Fibroblast of pulmonary artery (primary cell): ENCODE measurements around the gene LRRTM1.

Experiments used
- DNase-seq: peaks from one replicate; pipeline ENCODE4 v3.0.0-alpha.2; 2010; ENCODE audit warnings: low read depth
- H3K4me3 ChIP-seq: replicated peaks from 2 replicates; pipeline ENCODE4 v1.5.1; 2011; ENCODE audit warnings: low read depth, mild to moderate bottlenecking, control low read depth, low read length, moderate library complexity
- CTCF ChIP-seq: IDR thresholded peaks from 2 replicates; pipeline ENCODE4 v1.5.1; 2011; ENCODE audit warnings: mild to moderate bottlenecking, control low read depth, low read length, inconsistent platforms; ENCODE audit errors: missing control alignments

Gene LRRTM1

GRCh38 chr2:80324525-80324924 lies 20.0 kb upstream of the LRRTM1 start:
- TF ChIP-seq CTCF: no peak
- DNase-seq: no peak
- no peak overlapping the region for H3K4me3 ChIP-seq

DNA sequence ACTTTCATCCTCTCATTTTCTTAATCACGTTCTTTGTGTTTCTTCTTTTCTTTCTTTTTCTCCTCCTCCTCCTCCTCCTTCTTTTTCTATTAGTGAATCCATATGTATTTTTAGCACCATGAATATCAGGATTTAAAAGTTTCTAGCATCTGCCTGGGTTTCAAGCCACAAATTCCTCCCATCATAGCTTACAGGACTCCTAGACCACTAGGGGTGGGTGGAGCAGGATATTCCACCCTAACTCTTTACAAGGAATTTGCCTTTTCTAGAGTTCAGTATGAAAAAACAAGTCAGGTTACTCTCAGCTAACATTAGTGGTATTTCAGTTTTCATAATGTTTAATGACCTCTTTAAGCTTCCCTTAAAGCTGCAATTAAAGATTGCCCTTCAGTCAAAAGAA lies 19.1 kb upstream of the LRRTM1 start:
- H3K4me3 ChIP-seq: no peak overlapping the region
- no peak for DNase-seq
- TF ChIP-seq CTCF: no peak

GRCh38 chr2:80322958-80323357 lies 18.4 kb upstream of the LRRTM1 start:
- TF ChIP-seq CTCF: no peak
- no peak for DNase-seq
- no peak overlapping the region for H3K4me3 ChIP-seq

DNA sequence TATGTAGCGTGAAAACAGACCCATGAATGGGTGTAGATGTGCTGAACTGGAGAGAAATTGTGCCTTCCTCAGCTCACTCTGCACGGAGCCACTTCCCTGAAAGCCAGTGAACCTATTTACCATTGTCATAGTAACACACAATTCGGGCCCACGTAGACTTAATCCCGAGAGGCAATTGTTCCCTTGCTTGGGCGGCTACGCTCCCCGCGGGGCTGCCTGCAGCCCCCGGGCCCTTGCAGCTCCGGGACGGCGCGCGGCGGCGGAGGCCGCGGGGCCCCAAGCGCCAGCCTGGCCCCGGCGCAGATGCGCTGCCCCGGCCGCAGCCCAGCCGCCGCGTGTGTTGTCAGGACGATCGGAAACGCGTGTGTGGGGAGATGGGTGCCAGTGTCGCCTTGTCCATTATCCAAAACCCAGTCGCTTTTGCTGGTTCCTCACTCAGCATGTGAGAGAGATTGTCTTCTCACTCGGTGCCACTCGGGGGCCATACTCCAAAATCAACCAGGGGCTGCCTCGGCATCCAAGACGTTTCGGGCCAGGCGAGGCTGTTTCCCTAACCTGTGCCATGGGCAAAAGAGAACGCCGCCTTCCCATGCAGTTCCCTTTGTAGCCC lies 17.9 kb upstream of the LRRTM1 start:
- TF ChIP-seq CTCF: no peak
- DNase-seq: no peak
- no peak overlapping the region for H3K4me3 ChIP-seq

- no peak overlapping the region for H3K4me3 ChIP-seq
- DNase-seq: no peak
- TF ChIP-seq CTCF: no peak
Measured at GRCh38 chr2:80312282-80312839, 7.8 kb upstream of the LRRTM1 start.

DNA sequence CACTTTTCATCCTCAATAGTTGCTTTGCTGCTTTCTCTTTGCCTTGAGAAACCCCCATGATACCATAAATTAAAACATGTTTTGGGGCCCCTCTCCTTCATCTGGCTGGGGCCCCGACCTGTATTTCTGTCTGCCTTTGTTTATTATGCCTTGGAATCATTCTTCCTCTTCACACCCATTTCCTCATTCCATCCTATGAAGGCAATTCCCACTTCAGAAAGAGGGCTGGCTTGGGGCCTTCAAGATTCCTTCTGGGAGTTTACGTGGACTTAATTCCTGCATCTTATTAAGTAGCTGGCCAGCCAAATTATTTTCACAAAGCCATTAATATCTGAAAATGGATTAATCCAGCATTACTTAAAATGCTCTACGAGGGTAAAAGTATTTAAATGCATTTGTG lies 6.8 kb upstream of the LRRTM1 start:
- H3K4me3 ChIP-seq: no peak overlapping the region
- no peak for TF ChIP-seq CTCF
- no peak for DNase-seq
